Caki2 (cell line): ENCODE results near the gene FDX2. TPM values are rescaled to one million over a fixed set of nuclear protein-coding genes. Genes with fewer than 3 reads are reported as not detected.
A peak's percentile ranks its signal among the peaks of the same experiment; 100 is the strongest.

ENCODE experiments used
- DNase-seq: peaks from one replicate; pipeline ENCODE4 v3.0.0-alpha.2; 2015; ENCODE audit warnings: low read depth
- in situ Hi-C: cut with HindIII; loops from 2 replicates; pipeline ENCODE4 v1.10.0; 2016; ENCODE audit warnings: low sequenced_read_pairs, low pct_unique_long_range_greater_than_20kb, mixed read lengths
- total RNA-seq: library from RNA; depleted of rRNA; stranded (reverse); fragments of >200 nt; shearing (Covaris generic); gene quantifications from 2 replicates; pipeline ENCODE4 v1.2.3, GENCODE V29; 2014; ENCODE audit warnings: low replicate concordance

The FDX2 gene
- total RNA-seq, 1 experiment from 2014 or later, result 27.9 TPM

DNA sequence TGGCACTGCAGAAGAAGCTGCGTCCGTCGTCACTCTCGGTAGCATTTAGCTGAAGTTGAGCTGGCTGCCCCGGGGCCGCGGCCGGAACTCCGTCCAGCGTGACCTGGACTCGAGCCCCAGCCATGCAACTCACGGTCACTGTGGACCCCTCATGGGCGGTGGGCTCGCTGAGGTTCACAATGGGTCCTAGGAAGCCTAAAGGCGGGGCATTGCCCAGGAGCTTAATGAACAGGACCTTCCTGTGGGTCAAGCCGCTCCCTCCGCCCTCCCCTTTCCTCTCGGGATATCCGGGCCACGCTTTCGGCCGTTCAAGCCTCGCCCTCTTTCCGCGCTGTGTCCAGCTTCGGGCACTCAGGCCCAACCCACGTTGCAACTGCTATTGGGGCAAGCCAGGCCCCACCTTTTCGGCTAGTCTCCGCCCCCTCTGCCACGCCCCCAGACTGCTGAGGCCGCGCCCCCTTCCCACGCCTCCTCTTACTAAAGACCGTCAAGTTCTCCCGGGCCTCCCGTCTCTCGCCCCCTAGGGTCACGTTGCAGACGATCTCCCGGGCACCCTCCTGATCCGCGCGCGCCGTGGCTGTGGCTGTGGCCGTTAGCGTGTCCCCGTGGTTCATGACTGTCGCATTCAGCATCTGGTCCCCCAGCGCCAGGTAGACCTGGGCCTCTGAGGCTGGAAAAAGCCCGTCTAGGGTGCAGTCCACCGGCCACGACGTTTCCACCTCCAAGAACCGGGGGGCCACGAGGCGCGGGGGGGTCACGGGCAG is 19.0 kb upstream of the FDX2 start:
- peak; percentile 90 for DNase-seq
- in situ Hi-C loops, result no loop called here

DNA sequence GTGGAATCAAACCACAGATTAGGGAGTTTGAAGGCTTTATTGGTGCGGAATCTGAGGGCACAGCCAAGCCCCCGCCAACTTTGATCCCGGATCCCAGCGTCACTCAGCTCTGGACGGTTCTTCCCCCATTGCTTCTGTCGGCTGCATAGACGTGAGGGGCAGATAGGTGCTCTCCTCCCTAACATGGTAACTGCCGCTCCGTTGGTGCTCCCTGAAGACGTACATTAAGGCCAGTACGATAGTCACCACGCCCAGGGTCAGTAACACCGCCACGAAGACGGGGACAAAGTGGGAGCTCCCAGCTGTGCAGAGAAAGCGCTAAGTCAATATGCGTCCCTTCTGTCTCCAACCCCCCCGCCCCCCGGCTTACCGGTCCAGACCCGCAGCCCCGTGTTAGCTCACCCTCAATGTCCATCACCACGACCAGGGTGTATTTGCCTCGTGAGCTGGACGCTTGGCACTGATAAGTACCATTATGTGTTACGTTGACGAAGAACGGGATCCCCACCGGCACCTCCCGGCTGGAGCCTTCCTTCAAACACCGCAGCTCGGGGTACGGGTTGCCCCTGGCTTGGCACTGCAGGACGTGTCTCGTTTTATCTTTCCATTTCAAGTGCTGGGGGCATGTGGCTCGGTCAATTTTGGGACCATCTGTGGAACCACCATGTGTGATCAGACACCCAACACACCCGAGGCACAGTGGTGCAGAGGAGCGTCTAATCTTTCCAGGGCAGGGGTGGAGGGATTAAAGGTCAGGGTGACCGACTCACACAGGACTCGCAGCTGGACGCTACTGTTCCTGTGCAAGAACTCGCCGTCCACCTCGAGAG is 18.2 kb upstream of the FDX2 start:
- peak; percentile 9 for DNase-seq
- in situ Hi-C loops, result no loop called here

DNA sequence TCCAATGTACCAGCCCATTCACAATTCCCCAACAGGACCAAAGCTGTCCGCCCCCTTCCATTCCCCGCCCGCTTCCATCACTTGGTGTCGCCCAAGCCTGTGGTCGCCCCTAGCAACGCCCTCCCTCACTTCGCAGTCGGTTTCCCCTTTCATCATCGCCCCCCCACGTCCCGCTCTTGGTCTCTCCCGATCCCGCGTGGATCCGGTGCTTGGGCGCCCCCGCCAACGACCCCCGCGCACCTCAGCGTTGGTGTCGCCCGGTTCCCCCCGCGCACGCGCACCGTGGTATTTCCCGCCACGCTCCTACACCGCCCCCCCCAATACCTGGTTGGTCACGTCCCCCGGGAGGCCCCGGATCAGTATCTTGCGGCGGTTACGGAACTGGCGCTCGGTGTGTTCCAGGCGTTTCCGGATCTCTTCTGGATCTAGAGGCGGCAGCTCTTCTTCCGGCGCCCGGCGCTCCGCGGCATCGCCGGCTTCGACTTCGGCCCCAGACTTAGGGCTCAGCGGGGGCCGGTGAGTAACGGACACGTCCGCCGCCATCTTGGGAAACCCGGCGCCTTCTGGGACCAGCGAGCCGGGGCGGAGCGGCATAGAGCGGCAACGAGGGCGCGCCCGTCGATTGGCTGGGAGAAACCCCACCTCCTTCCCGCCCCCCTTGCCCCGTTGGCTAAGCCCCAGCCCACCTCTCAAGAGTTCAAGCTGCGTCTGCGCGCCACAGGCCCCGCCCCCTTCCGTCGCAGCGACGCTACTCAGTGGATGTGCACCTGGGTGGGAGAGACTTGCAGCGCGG is 17.3 kb upstream of the FDX2 start, which contains the start of gene RAVER1:
Gene RAVER1 (minus strand): TSS at position 565 of the 793 bp plus-strand sequence. CDS start 22 bp downstream, at position 543.
- peak; percentile 85 for DNase-seq
- in situ Hi-C loops, result no loop called here

DNA sequence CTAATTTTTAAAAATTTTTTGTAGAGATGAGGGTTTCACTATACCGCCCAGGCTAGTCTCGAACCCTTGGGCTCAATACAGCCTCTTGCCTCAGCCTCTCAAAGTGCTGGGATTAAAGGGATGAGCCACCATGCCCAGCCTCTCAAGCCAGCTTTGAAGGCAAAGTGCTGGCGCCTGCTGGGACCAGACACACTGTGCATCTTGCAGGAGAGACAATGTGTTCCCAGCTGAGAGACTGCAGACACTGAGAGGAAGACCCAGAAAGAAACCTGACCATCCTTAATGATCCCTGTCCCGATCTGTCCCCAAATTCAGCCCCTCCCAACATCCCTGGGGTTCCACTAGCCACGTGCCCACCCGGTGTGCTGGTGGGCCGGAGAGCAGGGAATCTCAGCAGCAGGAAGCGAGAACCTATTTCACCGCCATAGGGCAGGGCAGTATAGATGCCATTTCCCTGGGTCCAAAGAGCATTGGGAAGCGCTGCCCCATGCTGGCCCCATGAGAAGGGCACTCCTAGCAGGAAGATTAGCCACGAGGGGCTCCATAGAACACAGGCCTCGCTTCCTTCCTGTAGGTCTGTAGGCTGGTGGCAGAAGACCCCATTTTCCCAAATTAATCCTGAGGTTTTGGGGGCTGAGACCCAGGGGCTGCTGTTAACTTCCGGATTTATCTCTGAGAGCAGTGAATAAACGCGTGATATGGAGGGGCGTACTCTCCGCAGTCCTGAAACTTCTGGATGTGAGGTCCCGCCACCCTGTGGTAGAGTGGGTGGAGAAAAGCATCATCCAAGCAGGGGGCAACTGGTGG is 16.5 kb upstream of the FDX2 start:
- in situ Hi-C loops, result no loop called here
- DNase-seq, result peak; percentile 12

DNA sequence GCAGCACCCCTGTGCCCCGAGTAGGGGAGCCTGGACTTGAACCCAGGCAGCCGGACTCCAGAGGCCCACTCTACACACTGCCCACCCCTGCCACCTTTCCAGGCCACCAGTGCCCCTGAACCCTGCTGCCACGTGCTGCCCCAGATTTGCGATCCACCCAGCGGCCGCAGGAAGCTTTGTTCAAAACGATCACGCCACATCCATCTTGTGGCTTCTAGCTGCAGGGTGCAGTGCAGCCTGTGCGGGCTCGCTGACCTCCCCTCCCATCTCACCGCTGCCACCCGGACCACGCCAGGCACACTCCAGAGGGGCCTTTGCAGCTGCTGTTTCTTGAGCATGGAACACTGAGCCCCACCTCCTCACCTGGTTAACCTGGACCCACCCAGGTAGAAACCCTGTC is 13.7 kb upstream of the FDX2 start:
- DNase-seq, result no peak
- in situ Hi-C loops, result no loop called here

DNA sequence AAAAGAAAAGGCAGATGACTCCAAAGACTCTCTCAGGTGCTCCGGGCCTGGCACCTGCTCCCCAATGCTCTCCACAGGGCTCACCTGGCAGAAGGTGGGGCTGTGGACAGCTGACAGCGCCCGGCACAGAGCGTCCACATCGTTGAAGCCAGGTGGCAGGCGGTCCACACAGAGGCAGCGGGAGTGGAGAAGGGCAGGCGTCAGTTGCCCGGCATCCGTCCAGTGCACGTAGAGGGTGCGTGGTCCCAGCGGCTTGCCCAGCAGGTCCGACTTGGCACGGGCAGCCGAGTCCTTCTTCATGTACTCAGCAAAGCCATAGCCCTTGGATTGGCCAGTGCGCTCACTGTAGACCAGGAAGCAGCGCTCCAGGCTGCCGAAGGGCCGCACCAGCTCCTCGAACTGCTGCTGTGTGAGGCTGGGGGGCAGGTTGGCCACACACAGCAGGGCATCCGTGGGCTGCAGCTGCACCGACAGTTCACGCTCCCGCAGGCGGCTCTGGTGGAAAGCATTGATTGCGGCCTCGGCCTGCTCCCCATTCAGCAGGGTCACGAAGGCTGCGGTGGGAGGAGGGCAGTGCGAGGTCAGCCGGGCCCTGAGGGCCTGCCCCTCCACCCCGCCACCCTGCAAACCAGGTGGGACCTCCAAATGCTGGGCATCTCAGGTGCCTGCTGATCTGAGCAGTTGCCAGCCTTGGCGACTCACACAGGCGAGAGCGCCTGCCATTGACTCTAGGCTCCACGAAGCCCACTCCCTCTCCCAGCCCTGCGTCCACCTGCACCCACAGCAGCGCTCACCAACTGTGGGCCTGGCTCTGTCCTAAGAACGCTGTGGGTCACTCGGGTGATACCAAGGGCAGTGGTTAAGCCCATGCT is 13.0 kb upstream of the FDX2 start:
- no peak for DNase-seq
- in situ Hi-C loops, result no loop called here

DNA sequence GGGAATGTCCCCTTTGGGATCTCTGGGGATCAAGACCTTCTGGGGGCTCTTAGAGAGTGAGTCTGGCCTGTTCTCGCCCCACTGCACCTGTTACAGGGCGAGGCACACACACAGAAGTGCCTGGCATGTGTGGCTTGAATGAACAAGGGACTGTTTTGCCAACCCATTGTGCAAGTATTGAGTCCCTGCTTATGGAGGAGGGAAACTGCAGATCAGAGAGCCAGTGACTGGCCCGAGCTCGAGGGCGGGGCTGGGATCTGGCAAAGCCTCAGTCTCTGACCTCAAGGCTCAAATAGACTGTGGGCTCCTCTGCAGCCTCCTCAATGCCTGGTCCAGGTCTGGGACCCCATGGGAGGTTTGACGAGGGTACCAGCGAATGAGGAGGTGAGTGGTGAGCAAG is 12.0 kb upstream of the FDX2 start:
- in situ Hi-C loops, result no loop called here
- no peak for DNase-seq

DNA sequence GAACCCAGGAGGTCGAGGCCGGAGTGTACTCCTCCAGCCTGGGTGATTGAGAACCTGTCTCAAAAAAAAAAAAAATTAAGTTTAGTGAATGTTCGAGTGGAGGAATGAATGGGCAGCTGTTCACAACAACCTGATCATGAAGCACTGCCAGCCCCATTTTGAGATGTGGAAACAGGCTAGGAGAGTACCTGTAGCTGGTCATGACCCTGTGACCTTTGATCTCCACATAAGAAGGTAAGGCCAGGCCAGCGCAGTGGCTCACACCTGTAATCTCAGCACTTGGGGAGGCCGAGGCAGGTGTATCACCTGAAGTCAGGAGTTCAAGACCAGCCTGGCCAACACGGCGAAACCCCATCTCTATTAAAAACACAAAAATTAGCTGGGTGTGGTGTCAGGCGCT is 9.9 kb upstream of the FDX2 start:
- no peak for DNase-seq
- in situ Hi-C loops, result no loop called here

DNA sequence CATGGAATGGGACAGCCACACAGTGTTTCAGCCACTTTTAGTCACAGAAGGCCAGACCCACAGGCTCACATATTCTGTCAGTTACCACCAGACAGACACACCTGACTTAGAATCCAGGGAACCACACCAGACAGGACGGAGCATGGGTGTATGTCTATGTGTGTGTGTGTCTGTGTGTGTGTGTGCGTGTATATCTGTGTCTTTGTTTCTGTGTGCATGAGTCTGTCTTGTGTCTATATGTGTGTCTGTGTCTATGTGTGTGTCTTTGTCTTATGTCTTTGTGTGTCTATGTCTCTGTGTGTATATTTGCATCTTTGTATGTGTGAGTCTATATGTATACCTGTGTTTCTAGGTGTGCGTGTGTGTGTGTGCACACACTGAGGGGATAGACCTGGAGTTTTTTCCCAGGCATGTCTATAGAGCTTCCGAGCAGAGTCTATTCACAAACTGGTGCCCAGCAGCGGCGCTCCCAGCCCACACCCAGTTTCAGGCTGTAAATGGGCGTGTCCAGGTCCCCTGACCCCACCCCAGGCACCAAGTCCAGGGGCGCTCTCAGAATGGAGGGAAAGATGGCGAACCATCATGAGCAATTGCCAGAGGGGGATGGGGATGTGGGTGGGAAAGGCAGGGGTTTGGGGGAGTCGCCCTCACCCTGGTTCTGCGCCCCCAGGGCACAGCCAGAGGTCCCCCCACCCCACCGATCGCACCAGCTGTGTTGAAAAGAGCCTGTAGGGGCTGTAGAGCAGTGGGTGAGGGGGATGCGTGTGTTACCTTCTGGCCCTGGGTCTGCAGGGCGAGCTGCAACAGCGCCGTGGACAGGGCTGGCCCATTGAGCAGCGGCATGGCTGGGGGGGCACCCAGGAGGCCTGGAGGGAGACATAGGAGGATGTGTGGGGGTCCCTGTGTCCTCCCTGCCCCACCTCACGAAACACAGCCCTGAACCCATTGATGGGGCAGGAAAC is 6.3 kb upstream of the FDX2 start:
- no peak for DNase-seq
- in situ Hi-C loops, result no loop called here

DNA sequence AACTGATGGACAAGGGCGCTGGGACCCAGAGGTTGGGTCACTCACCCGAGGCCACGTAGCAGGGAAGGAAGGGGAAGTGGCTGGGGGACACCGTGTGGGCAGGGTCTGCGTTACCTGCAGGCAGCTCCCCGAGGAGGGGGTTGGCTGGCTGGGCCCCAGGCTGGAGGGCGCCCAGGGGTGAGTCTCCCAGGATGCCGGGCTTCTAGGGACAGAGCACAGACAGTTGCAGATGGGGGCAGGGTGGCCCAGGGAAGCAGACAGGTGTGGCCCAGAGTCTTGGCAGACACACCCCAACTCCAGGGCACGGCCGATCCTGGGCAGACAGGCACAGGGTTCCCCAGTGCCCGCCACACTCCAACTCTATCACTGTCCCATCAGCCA is 5.6 kb upstream of the FDX2 start:
- DNase-seq, result no peak
- in situ Hi-C loops, result no loop called here

DNA sequence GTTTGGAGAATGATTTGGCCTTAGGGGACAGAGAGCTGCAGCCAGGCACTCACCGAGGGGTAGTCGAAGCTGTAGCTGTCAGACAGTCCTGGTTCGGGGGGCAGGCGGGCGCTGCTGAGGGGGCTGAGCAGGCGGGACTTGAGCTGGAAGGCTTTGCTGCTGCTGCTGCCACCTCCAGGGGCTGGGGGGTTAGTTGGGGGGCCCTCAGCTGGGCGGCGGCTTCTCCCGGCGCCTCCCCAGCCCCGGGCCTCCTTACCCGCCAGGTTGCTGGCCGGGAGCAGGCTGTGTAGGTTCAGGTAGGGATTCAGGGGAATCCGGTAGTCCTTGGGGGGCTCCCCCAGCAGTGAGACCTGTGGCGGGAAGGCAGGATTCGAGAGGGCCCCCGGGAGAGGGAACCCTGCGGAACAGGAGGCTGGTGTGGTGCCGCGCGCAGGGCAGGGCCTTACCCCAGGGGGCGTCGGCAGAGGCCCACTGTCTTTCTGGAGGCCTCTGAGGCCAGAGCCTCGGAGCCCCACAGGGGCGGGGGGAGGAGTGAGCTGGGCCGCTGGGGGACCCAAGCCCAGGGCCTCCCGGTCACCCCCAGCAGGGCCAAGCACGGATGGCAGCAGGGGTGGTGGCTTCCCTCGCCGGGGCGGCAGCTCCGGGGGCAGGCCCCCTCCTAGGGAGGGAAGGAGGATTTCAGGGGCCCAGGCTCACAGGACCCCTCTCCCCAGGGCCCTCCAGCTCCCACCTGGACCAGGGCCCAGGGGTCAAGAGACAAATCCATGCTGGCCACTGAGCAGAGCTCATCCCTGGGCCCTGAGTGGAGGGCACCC is 5.0 kb upstream of the FDX2 start:
- DNase-seq, result no peak
- in situ Hi-C loops, result no loop called here

DNA sequence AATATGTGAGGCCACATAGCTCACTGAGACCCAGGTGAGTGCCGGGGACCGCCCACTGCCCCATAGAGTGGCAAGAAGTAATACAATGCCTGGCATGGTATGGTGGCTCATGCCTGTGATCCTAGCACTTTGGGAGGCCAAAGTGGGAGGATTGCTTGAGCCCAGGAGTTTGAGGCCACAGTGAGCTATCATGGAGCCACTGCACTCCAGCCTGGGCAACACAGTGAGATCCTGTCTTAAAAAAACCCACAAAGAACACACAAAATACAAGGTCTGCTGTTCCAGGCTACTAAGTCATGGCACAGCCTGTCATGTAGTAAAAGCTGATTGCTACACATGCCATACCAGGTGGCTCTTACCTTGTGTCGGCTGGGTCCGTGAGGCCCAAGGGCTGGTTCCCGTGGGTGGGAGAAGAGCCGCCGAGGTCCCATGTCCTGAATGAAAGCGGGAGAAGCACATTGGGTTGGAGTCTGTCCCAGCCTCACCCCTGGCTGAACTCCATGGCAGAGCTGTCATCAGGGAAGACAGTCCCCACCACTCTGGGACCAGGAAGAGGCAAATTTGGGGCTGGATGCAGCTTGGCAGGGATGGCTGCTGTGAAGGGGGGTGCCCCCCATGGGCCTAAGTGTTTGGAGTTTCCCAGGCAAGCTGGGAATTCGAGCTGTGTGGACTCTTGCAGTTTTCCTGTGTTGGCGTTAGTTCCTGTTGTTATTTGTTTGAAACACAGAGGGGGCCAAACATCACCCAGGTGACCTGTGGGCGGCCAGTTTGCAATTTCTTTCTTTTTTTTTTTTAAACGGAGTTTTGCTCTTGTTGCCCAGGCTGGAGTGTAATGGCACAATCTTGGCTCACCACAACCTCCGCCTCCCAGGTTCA is 3.2 kb upstream of the FDX2 start:
- in situ Hi-C loops, result no loop called here
- no peak for DNase-seq

DNA sequence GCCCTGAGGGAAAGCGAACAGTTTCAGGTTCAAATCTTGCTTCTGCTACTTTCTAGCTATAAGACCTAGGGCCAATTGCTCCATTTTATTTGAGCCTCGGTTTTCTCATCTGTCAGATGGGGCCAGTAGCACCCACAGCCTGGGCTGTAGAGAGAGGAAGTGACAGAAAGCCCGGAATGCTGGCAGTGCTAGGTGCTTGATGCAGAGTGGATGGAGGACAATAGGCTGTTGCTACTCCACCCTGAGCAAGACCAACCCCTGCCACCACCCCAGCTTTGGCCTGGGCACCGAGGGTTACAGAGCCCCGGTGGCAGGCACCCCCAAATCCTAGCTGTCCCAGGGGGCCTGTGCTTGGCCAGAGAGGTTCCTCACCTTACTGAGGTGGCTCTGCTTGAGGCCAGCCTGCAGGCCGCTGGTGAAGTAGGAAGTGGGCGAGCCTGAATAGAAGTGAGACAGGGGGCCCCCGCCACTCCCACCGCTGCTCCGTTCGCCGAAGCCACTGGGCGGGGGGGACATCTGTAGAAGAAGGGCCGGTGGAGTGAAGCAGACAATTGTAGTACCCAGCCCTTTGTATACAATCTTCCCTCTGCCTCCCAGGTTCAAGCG is 2.1 kb upstream of the FDX2 start:
- in situ Hi-C loops, result no loop called here
- no peak for DNase-seq
